GM19452 (cell line): ENCODE measurements around the gene B4GAT1.
A peak's percentile ranks its signal among the peaks of the same experiment; 100 is the strongest.
"Not testable (repeated sequence)": the region's sequence is repeated elsewhere in the genome, so short reads cannot be mapped to it uniquely, and the experiment has no call there.

ENCODE experiments used
- ATAC-seq: cut with Tn5 transposase; IDR thresholded peaks from one replicate; pipeline ENCODE4 v1.9.1; 2021; ENCODE audit not compliant: unreplicated experiment

Gene B4GAT1

DNA sequence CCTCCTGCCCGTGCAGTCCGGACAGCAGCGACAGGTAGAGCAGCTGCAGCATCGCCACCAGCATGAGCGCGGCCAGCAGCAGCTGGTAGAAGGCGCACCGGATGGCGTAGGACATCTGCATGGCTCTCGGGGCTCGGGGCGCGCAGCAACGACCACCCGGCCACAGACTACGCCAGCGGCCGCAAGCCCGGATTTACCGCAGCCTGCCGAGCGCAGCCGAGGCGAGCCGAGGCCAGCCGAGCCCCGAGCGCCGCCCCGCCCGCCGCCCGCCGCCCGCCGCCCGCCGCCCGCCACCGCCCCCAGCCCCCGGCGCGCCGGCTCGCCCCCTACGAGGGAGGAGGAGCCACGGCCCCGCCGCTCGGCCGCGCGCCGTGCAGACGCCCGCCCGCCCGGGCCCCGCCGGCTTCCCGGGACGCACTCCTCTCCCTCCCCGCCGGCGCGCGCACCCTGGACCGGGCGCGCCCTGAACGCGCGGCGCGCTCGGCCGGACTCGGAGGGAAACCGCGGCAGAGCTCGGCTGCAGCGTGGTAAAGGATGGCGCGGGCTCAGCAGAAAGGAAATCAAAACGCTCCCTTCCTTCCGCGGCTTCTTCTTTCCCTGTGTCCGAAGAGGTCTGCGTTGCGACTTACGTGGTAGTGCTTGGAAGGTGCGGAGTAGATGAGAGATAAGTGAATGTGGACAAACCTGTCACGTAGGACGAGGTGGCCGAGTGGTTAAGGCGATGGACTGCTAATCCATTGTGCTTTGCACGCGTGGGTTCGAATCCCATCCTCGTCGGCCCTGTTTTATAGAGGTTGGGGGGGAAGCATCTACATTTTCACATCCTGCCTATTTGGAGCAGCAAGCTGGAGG, at the start of gene B4GAT1:
B4GAT1 (minus strand) TSS at position 205 of the 852 bp plus-strand sequence; CDS start at position 121, 84 bp downstream.
- ATAC-seq, result peak; percentile 40

DNA sequence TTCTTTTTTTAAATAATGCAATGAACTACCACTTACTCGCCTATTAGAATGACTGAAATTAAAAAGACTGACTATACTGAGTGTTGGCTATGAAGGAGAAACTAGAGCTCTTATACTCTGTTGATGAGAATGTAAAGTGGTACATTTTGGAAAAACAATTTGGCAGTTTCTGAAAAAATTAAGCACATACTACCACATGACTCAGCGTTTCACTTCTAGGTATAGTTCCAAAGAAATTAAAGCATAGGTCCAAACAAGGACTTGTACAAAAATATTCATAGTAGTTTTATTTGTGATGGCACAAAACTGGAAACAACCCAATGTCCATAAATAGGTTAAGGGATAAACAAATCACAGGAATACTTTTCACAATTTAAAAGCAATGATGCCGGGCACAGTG, 46.5 kb upstream of the B4GAT1 start:
- no peak for ATAC-seq

DNA sequence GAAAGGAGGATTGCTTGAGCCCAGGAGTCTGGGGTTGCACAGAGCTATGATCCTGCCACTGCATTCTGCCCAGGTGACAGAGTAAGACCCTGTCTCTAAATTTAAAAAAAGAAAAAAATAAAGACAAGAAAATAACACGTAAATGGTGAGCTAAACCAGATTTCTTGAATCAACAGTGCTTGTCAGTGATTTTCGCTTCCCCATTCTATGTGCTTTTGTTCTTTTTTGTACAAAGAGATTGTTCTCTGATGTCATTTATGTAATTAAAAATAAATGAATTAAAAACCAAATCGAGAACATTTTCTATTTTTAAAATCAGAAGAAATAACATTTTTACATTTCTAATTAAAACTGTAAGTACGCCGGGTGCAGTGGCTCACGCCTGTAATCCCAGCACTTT, 43.9 kb upstream of the B4GAT1 start:
- ATAC-seq, result no peak

DNA sequence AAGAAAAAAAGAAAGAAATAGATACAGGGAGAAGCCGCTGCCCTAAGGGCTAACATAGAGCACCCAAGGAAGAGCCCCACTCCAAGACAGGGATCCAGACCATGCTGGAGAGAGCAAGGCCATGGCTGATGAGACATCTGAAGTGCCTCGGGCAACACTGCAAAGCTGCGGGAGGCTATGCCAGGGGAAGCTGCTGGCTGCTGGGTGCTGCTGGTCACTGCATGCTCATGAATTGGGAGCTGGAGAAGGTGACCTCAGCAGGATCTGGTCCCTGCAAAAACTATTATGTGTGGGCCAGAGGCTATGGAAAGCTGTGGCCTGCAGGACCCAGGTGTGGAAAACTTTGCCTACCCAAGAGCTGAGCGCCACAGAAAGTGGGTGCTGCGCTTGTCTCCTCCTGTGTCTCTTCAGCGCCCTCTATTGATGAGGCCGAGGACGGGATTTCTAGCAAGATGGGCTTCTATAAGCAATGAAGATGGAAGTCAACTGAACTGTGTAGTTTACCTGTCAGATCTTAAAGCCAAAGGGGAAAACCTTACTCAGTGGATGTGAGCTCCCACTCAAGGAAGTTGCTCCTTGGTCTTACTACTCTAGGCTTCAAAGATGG, 41.5 kb upstream of the B4GAT1 start:
- no peak for ATAC-seq

DNA sequence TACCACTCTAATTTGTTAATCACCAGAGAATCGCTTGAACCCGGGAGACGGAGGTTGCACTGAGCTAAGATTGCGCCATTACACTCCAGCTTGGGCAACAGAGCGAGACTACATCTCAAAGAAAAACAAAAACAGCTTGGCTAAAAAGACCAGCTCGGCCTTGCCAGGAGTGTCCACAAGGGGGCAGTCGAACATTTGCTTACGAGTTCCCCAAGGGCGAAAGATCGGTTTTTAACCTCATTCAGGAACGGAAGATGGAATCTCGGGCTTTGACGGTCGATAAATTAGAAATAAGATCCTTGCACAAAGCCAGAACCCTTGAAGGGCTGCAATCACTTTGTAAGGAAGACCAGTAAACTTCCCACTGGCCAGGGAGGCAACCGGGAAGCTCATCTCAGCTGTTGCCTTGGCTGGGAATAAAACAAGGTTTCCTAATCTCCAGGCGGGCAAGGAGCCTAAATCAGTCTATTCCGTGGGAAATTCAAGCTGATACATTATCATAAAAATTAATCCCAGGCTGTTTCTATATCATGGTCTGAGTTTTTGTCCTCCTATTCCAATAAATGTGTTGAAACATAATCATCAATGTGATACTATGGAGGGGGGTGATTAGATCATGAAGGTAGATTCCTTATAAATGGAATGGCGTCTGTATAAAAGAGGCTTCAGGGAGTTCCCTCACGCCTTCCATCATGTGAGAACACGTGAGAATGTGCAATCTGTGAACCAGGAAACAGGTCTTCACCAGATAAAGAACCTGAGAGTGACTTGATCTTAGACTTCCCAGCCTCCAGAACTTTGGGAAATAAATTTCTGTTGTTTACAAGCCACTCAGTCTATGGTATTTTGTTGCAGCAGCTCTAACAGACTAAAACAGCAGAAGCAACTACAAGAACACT, 39.0 kb upstream of the B4GAT1 start:
- no peak for ATAC-seq

DNA sequence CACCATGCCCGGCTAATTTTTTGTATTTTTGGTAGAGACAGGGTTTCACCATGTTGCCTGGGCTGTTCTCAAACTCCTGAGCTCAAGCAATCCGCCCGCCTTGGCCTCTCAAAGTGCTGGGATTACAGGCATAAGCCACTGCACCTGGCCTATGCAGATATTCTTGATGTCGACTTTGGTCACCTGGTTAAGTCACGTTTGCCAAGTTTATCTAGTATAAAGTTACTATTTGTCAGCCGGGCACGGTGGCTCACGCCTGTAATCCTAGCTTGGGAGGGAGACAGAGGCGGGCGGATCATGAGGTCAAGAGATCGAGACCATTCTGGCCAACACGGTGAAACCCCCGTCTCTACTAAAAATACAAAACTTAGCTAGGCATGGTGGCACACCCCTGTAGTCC, 36.9 kb upstream of the B4GAT1 start:
- not testable (repeated sequence) for ATAC-seq

DNA sequence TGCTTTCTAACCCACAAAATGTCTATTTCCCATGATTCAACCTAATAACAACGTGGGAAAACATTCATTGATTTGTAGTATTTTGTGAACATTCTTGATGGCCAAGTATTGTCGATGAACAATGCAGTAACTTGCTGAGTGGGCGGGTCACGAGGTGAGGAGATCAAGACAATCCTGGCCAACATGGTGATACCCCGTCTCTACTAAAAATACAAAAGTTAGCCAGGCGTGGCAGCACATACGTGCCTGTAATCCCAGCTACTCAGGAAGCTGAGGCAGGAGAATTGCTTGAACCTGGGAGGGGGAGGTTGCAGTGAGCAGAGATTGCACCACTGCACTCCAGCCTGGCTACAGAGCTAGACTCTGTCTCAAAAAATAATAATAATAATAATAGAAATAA, 32.8 kb upstream of the B4GAT1 start:
- not testable (repeated sequence) for ATAC-seq

DNA sequence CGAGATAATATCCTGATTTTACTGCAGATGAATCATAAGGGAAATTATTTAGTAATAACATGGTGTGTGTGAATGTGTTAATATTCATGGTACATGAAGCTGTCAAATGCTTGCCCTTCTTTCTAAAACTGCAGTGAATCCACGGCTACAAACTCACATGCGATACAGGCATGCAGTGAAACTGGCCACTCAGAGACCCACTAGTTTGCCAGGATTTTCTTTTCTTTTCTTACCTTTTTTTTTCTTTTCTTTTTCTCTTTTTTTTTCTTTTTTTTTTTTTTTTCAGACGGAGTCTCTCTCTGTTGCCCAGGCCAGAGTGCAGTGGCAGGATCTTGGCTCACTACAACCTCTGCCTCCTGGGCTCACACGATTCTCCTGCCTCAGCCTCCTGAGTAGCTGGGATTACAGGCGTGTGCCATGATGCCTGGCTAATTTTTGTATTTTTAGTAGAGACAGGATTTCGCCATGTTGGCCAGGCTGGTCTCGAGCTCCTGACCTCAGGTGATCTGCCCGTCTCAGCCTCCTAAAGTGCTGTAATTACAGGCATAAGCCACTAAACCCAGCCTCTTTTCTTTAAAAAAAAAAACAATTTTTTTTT, 26.4 kb upstream of the B4GAT1 start:
- not testable (repeated sequence) for ATAC-seq

DNA sequence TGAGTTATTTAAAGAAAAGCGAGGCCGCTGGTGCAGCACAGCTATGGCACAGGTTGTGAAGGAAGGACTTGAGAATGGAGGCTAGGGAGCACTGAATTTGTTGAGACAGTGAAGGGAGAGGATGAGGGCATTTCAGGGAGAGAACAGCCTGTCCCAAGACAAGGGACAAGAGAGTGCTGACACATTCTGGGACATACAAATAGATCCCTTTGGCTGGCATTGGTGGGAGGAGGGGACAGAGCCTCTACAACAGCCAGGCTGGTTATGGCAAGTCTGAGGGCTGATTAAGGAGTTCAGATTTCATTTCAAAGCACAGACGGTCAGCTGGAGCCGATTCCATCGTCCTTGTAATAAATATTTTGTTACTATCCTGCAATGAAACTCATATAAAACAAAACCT, 25.8 kb upstream of the B4GAT1 start:
- ATAC-seq, result no peak

DNA sequence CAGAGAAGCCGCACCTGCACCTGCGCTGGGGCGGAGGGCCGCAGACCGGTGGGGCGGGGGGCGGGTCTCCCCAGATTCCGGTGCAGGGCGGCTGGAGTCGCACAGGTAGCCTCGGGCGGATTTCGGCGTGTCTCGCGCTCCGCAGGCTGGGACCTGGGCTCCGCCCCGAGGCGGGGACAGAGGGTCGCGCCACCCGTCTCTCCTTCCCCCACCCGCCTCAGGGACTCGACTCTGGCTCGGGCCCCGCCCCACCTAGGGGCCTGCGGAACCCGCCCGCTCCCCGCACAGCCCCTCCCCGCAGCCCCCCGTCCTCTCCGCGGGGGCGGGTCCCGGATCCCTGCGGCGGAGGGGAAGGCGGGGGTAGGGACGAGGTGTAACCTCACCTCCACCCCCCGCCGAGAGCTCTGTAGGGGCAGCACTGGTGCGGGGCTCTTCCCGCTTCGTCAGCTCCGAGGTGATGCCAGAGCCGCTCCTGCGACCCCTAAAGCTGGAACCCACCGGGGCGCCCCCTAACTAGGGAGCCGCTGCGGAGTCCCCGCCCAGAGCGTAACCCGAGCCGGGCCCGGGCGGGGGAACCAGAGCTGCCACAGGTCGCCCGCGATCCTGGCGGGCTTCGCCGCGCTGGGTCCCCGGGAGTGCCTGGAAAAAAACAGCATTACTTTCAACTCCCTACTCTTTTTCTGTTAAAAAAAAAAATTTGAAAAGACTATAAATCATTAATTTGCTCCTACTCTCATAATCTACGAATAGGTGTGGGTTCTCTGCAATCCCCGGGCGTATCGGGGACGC, 24.4 kb upstream of the B4GAT1 start, which contains the start of gene SLC29A2:
SLC29A2 (minus strand) TSS at position 134 of the 789 bp plus-strand sequence. CDS start 169 bp downstream, outside the sequence.
- ATAC-seq, result peak; percentile 54

DNA sequence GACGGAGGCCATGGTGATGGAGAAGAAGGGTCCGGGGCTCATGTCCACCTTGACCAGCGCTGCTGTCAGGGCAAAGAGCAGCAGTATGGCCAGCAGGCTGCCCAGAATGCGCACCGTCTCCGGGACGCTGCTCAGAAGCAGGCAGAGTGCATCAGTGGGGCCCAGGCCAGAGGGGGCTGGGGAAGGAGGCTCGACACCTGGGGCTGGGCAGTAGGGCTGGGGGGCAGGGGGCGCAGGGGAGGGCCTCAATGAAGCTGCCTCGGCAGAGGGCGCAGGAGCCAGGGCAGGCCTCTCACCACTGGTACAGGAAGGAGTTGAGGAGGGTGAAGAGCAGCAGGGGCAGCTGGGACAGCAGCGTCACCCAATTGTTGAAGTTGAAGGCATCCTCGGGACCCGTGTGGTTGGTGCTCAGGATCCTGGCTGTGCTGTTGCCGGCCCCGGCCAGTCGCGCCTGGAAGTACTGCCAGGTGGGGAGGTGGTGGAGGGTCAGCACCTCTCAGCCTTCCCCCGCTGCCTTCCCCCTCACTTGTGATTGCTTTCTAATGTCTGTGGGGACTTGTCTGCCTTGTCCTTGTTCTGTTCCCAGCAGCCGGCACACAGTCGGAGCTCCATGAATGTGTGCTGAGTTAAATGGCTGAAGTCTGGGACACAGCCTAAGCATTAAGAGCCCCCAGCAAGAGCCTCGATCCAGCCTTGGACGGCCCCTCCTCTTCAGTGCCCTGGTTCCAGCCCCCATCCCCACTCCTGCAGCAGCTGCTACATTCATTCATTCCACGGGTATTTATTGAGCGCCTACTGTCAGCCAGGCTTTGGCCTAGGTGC, 21.9 kb upstream of the B4GAT1 start:
- ATAC-seq, result no peak

DNA sequence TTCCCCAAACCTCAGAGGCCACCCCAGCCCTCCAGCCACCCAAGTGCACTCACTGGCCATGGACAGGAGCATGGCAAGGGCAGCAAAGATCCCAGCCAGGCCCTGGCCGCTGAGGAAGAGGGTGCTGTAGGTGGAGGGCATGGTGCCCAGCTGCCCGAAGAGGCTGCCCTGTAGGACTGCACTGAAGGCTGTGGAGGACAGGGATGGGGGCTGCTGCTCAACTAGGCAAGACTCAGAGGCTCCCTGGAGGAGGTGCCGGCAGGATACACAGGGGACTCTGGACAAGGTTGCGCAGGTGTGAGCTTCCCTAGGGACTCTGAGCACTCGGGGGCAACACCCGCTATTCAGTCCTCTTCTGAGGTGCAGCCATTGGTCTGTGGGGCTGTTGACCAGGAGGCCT, 21.1 kb upstream of the B4GAT1 start:
- no peak for ATAC-seq

DNA sequence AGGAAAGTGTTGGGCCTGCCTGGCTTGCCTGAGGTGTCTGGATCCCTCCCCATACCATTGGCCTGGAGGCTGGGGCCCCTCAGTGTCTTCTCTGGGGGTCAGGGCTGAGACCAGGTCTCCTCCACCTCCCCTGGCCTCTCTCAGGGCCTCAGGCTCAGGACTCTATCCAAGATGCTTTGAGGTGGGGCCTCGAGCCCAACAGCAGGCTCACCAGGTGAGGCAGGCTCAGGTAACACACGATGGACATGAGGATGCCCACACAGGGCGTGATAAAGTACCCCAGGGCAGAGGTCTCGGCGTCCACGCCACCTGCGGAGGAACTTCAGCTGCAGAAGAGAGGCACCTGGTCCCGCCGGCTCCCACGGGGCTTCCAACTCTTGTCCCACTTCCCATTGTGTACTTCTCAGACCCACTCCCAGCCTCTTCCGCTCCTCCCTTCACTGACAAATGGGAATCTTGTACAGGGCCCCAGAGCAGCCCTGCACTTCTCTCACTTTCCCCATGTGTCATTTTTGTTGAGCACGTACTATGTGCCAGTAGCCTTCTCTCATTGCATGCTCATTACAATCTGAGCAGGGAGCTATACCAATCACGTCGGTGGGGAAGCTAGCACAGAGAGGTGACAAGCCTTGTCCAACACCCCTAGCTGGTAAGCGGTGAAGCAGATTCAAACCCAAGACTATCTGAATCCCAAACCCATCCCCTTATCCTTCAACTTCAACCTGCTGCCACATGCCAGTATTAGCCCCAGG, 20.3 kb upstream of the B4GAT1 start:
- ATAC-seq, result no peak

DNA sequence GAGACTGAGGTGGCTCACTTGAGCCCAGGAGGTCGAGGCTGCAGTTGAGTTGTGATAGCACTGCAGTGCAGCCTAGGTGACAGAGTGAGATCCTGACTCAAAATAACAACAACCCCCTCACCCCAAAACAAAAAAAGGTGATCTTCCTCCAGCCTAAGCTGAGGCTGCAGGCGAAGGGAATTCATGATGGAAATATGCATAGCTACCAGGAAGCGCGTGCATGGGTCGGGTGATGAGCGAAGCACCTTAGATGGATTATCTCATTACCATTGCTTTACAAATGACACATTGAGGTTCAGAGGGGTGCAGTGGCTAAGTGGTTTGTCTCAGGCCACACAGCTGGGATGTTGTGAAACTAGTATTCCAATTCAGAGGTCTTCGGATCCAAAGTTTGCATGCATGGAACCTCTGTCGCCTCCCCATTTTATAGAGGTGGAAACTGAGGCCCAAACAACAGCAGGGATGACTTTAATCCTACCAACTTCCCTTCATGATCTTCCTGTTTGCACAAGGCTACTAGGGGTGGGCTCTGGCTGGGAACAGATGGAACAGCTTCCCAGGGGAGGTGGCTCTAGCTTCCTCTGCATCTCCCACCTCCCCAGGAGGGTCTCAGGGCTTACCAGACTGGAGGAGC, 19.5 kb upstream of the B4GAT1 start:
- no peak for ATAC-seq

DNA sequence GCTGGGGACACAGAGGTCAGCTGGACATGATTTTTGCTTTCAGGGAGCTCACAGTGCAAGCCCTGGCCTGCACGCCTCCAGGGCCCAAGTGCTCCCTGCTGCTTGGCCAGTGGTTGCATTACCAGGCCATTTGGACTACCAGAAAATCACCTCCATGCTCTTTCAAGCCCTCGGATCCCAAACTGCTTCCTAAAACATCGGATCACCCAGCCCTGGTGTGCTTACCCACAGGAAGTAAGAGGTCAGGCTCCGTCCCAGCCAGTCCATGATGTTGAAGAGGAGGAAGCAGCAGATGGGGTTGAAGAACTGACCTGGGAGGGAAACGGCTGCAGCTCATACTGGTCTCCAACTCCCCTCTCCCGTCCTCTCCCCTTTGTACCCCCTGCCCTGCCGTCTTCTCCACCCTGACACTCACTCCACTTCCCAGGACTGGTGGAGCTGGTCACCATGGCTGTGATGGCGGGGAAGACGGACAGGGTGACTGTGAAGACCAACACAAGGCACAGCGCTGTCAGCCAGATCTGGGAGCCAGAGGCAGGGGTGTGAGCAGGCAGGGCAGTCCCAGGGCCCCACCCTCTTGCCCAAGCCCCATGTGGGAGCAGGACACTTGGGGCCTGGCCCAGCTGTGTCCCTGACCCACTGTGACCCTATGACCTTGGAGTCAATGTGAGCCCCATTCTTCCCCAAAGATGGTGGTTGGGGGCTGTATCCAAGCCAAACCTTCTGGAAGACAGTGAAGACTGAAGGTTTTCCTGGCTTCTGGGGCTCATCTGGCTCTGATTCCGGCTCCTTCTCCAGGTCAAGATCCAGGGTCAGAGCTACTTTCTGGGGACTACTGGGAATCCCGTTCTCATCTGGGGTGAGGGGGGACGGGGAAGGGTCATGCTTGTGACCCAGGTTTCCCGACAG, 18.5 kb upstream of the B4GAT1 start:
- ATAC-seq, result no peak

DNA sequence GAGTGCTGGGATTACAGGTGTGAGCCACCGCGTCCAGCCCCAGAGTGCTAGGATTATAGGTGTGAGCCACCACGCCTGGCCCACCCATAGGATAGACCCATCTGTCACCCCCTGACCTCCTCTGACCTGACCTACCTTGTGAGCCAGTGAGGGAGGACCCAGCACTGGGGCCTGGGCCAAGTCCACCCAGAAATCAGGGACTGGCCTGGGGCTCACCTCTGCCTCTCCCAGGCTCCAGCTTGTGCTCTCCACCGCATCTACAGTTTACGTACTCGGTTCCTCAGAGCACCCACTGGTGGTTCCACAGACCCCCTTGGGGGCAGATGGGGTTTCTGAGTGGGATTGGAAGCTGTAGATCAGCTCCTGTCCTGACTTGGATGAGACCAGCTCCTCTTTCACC, 17.7 kb upstream of the B4GAT1 start:
- no peak for ATAC-seq
